PC-9 (cell line): ENCODE results near the gene NPTN. TPM values are rescaled to one million over a fixed set of nuclear protein-coding genes. Genes with fewer than 3 reads are reported as not detected.

Experiments used
- BruUV-seq: library from RNA; stranded (reverse); fragments of 400-500 nt; replicated peaks from 2 replicates; lab custom pipeline; 2021; lab: Mats Ljungman, UMichigan
- CTCF ChIA-PET: fragments of 300-600 bp; sonication (Branson Sonifier 250); formaldehyde crosslinking; loops from one replicate; lab custom pipeline; 2022; ENCODE audit warnings: antibody characterized with exemption; lab: Charles Lee
- POLR2A ChIA-PET: fragments of 300-600 bp; sonication (Branson Sonifier 250); formaldehyde crosslinking; loops from one replicate; lab custom pipeline; 2022; ENCODE audit warnings: antibody characterized with exemption; ENCODE audit not compliant: unreplicated experiment; lab: Charles Lee
- DNase-seq, 2 experiments: peaks; one replicate each; pipeline versions ENCODE4 v3.0.0 to v3.0.0-alpha.2; 2015 to 2022; ENCODE audit warnings: mixed read lengths in 1 of 2
- H2AFZ ChIP-seq: fragments of 200-600 bp; sonication (generic); 2 replicates; pipeline ENCODE4 v1.8.1; 2017; ENCODE audit warnings: antibody characterized with exemption
- H3F3A ChIP-seq: fragments of 200-600 bp; sonication (generic); 2 replicates; pipeline ENCODE4 v1.8.1; 2017; ENCODE audit warnings: antibody characterized with exemption, mild to moderate bottlenecking, low read depth; ENCODE audit not compliant: insufficient read depth
- H3K27ac ChIP-seq: fragments of 200-600 bp; sonication (generic); 2 replicates; pipeline ENCODE4 v1.6.1; 2016; ENCODE audit warnings: mixed run types
- H3K27me3 ChIP-seq: fragments of 200-600 bp; sonication (generic); 2 replicates; pipeline ENCODE4 v1.6.1; 2016; ENCODE audit warnings: low read depth, mixed run types; ENCODE audit not compliant: insufficient read depth
- H3K36me3 ChIP-seq: fragments of 200-600 bp; sonication (generic); 2 replicates; pipeline ENCODE4 v1.6.1; 2016; ENCODE audit warnings: low read depth, mixed run types
- H3K4me1 ChIP-seq: fragments of 200-600 bp; sonication (generic); replicated peaks from 2 replicates; pipeline ENCODE4 v1.6.1; 2016; ENCODE audit warnings: mixed run types; ENCODE audit not compliant: insufficient read depth
- H3K4me2 ChIP-seq: fragments of 200-600 bp; sonication (generic); 2 replicates; pipeline ENCODE4 v1.6.1; 2017; ENCODE audit warnings: mixed run types
- H3K4me3 ChIP-seq: fragments of 200-600 bp; sonication (generic); 2 replicates; pipeline ENCODE4 v1.6.1; 2016; ENCODE audit warnings: mixed run types
- H3K79me2 ChIP-seq: fragments of 200-600 bp; sonication (generic); 2 replicates; pipeline ENCODE4 v1.6.1; 2017; ENCODE audit warnings: low read depth, mixed run types
- H3K9me2 ChIP-seq: fragments of 200-600 bp; sonication (generic); 2 replicates; pipeline ENCODE4 v1.8.1; 2017; ENCODE audit warnings: mild to moderate bottlenecking; ENCODE audit not compliant: insufficient read depth
- H3K9me3 ChIP-seq: fragments of 200-600 bp; sonication (generic); 2 replicates; pipeline ENCODE4 v1.8.1; 2016; ENCODE audit warnings: low read depth; ENCODE audit not compliant: insufficient read depth
- H4K20me1 ChIP-seq: fragments of 200-600 bp; sonication (generic); 2 replicates; pipeline ENCODE4 v1.8.1; 2017; ENCODE audit not compliant: insufficient read depth
- EZH2 ChIP-seq: fragments of 200-600 bp; sonication (generic); IDR thresholded peaks from 2 replicates; pipeline ENCODE4 v1.8.0; 2017; ENCODE audit warnings: antibody characterized with exemption, low read depth
- intact Hi-C: fragments of 100-400 bp; cut with micrococcal nuclease; formaldehyde crosslinking; loops from one replicate; pipeline ENCODE4 v1.10.0; 2022; ENCODE audit not compliant: unreplicated experiment
- total RNA-seq: library from RNA; stranded (reverse); gene quantifications from 2 replicates; pipeline ENCODE4 v1.2.3, GENCODE V29; 2021
- TF ChIP-seq, protein P1 (sequence below): fragments of 200-600 bp; sonication (generic); conservative IDR thresholded peaks from 2 replicates; pipeline ENCODE4 v1.6.1; 2017; ENCODE audit warnings: mixed run types, antibody characterized with exemption, mild to moderate bottlenecking, moderate library complexity

The NPTN gene
- total RNA-seq, 1 experiment from 2014 or later = 101 TPM

DNA sequence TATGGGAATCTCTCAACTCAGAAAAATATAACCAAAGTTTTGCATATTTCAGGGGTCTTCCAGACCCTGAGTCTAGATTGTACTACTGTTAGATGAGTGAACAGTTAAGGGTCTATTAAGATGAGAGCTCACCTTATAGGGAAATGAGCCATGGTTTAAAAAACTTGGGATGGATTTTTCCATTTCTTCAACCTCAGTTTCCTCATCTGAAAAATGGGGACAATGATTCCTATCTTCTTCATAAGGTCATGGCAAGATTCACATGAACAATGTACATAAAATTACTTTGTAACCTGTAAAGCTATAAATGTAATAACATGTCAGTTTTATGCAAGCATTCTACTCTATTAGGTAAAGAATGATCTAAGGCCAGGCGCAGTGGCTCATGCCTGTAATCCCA, 28.7 kb downstream of the NPTN start:
- TF ChIP-seq, protein P1, sequence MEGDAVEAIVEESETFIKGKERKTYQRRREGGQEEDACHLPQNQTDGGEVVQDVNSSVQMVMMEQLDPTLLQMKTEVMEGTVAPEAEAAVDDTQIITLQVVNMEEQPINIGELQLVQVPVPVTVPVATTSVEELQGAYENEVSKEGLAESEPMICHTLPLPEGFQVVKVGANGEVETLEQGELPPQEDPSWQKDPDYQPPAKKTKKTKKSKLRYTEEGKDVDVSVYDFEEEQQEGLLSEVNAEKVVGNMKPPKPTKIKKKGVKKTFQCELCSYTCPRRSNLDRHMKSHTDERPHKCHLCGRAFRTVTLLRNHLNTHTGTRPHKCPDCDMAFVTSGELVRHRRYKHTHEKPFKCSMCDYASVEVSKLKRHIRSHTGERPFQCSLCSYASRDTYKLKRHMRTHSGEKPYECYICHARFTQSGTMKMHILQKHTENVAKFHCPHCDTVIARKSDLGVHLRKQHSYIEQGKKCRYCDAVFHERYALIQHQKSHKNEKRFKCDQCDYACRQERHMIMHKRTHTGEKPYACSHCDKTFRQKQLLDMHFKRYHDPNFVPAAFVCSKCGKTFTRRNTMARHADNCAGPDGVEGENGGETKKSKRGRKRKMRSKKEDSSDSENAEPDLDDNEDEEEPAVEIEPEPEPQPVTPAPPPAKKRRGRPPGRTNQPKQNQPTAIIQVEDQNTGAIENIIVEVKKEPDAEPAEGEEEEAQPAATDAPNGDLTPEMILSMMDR = no peak
- no peak for TF ChIP-seq EZH2
- intact Hi-C loops = no loop called here
- peaks cover 39% of the 10 kb centered on the region for H3K4me1 ChIP-seq
- no peaks in the 10 kb centered on the region for H3K36me3 ChIP-seq
- no peaks in the 10 kb centered on the region; the same call in none of the 2 replicates for H4K20me1 ChIP-seq
- ChIA-PET CTCF (no interaction called here), POLR2A (no interaction called here)
- H3K79me2 ChIP-seq = peaks cover 97% of the 10 kb centered on the region
- H3K27me3 ChIP-seq = no peaks in the 10 kb centered on the region
- H3K9me3 ChIP-seq = no peaks in the 10 kb centered on the region
- no TSS peak for BruUV-seq
- H3K4me3 ChIP-seq = no peak overlapping the region
- H3K27ac ChIP-seq = no peak overlapping the region
- no peak overlapping the region for H3K4me2 ChIP-seq
- peaks cover 16% of the 10 kb centered on the region for H3F3A ChIP-seq
- H3K9me2 ChIP-seq = no peaks in the 10 kb centered on the region
- H2AFZ ChIP-seq = no peak overlapping the region
- DNase-seq = no peak

DNA sequence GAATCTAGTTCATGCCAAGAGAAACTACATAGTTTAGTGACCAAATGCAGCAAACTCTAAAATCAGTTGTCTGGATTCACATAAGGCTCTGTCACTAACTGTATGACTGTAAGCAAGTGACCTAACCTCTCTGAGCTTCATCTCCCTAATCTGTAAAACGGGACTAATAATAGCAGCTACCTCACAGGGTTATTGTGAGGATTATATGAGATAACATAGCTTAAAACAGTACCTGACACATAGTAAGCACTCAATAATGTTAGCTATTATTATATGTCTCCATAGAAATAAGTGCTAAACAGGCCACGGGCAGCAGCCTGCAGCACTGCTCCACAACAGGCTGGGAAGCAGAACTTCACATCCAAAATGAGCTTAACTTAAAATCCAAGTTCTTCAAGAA, 30.2 kb downstream of the NPTN start:
- H4K20me1 ChIP-seq = no peaks in the 10 kb centered on the region; the same call in 1 of the 2 replicates

DNA sequence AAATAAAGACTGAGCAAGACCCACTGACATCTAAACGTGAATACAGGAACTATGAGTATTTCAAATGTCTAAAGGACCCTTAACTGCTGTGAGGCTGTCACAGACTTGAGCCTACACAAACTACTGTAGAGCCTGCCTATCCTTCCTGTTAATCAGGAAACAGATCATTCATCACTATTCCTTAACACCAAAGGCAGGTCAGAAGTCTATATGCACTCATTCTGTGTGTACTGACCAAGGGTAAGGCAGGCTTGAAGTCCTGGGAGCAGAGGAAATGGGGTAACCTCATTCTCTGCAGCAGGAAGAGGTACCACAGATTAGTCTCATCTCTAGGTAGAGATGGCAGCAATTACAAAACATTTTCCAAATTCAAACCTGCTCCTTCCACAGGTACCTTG, 30.7 kb downstream of the NPTN start:
- no peaks in the 10 kb centered on the region; the same call in 1 of the 2 replicates for H4K20me1 ChIP-seq
- no peak for DNase-seq
- CTCF ChIA-PET = no interaction called here
- H2AFZ ChIP-seq = no peak overlapping the region
- H3K27me3 ChIP-seq = no peaks in the 10 kb centered on the region
- H3K4me1 ChIP-seq = peaks cover 42% of the 10 kb centered on the region
- H3K79me2 ChIP-seq = peaks cover 99% of the 10 kb centered on the region
- H3F3A ChIP-seq = peaks cover 16% of the 10 kb centered on the region
- H3K9me3 ChIP-seq = no peaks in the 10 kb centered on the region
- BruUV-seq = no TSS peak
- no peak for TF ChIP-seq EZH2
- TF ChIP-seq, protein P1 = no peak
- no peaks in the 10 kb centered on the region for H3K9me2 ChIP-seq
- POLR2A ChIA-PET = no interaction called here
- intact Hi-C loops = no loop called here
- peak overlapping the region; percentile 70 for H3K27ac ChIP-seq
- H3K4me2 ChIP-seq = peak overlapping the region; percentile 63
- H3K36me3 ChIP-seq = 0 out of 2 replicates have a peak, but pooled peaks cover 7% of the 10 kb centered on the region
- no peak overlapping the region for H3K4me3 ChIP-seq

More for the DNA sequence above, 30.2 kb downstream of the NPTN start:
- H3K9me3 ChIP-seq = no peaks in the 10 kb centered on the region
- no peak overlapping the region for H3K4me3 ChIP-seq
- H3K79me2 ChIP-seq = peaks cover 99% of the 10 kb centered on the region
- peaks cover 16% of the 10 kb centered on the region for H3F3A ChIP-seq
- ChIA-PET CTCF (no interaction called here), POLR2A (interaction anchor here (0.7 kb wide), 1 partner anchor 36 kb away, joined by 6 read pairs; no protein-coding TSS in a partner anchor)
- H3K9me2 ChIP-seq = no peaks in the 10 kb centered on the region
- no TSS peak for BruUV-seq
- H3K36me3 ChIP-seq = 0 out of 2 replicates have a peak, but pooled peaks cover 7% of the 10 kb centered on the region
- no peak overlapping the region for H3K4me2 ChIP-seq
- H3K27me3 ChIP-seq = no peaks in the 10 kb centered on the region
- no peak for DNase-seq
- peak overlapping the region; percentile 70; the same call in 1 of the 2 replicates for H3K27ac ChIP-seq
- no peak overlapping the region for H2AFZ ChIP-seq
- intact Hi-C loops = no loop called here
- peaks cover 42% of the 10 kb centered on the region for H3K4me1 ChIP-seq
- TF ChIP-seq EZH2 = no peak
- TF ChIP-seq, protein P1 = no peak
